Activated T-helper 2 cell treated with anti-CD3 and anti-CD28 coated beads, Interferon-gamma antibody, Interleukin-2, Interleukin-4, amounts not matched to agents 10 μg/mL and 5 μg/mL and 100 μg/mL, durations not matched to agents 14 hours and 24 hours and 36 hours (primary cell): Measurements from ENCODE around the gene ATAD1. TPM values are rescaled to one million over a fixed set of nuclear protein-coding genes. Genes with fewer than 3 reads are reported as not detected.
"Not testable (repeated sequence)": the region's sequence is repeated elsewhere in the genome, so short reads cannot be mapped to it uniquely, and the experiment has no call there.

Experiments used
- DNase-seq: peaks from one replicate; pipeline ENCODE4 v3.0.0; 2021; ENCODE audit warnings: low spot score
- H3K27ac Mint-ChIP-seq: one replicate; pipeline ENCODE4 v1.8.0; 2021; ENCODE audit warnings: mixed read lengths
- H3K27me3 Mint-ChIP-seq: one replicate; pipeline ENCODE4 v1.8.0; 2021; ENCODE audit warnings: low read depth, mixed read lengths
- H3K36me3 Mint-ChIP-seq: one replicate; pipeline ENCODE4 v1.8.0; 2021; ENCODE audit warnings: low read depth, mixed read lengths
- H3K4me1 Mint-ChIP-seq: one replicate; pipeline ENCODE4 v1.8.0; 2021; ENCODE audit warnings: low read depth, mixed read lengths
- H3K4me3 Mint-ChIP-seq: one replicate; pipeline ENCODE4 v1.8.0; 2021; ENCODE audit warnings: low read depth, mild to moderate bottlenecking, moderate library complexity, mixed read lengths
- H3K9me3 Mint-ChIP-seq: one replicate; pipeline ENCODE4 v1.8.0; 2021; ENCODE audit warnings: mixed read lengths
- intact Hi-C: fragments of 100-400 bp; cut with micrococcal nuclease; formaldehyde crosslinking; loops from one replicate; pipeline ENCODE4 v1.15.1; 2023
- total RNA-seq: library from RNA; stranded (reverse); gene quantifications from 2 replicates; pipeline ENCODE4 v1.2.3, GENCODE V29; 2022

ATAD1 gene
- total RNA-seq, 1 donor from 2014 or later, result 50.2 TPM

- Mint-ChIP-seq H3K27me3 (no peaks in the 10 kb centered on the region), H3K4me3 (no peak overlapping the region), H3K4me1 (peaks cover 32% of the 10 kb centered on the region), H3K36me3 (peaks cover 42% of the 10 kb centered on the region), H3K27ac (no peak overlapping the region), H3K9me3 (no peaks in the 10 kb centered on the region)
- intact Hi-C loops, result no loop called here
- no peak for DNase-seq
These were observed 58.5 kb downstream of the ATAD1 start for GRCh38 chr10:87759551-87759950.

- no peaks in the 10 kb centered on the region for H3K9me3 Mint-ChIP-seq
These were observed 60.3 kb downstream of the ATAD1 start for GRCh38 chr10:87757685-87758084.

GRCh38 chr10:87753995-87754866 is 63.8 kb downstream of the ATAD1 start:
- Mint-ChIP-seq H3K4me1 (peaks cover 23% of the 10 kb centered on the region), H3K27me3 (no peaks in the 10 kb centered on the region), H3K9me3 (no peaks in the 10 kb centered on the region), H3K4me3 (no peak overlapping the region), H3K36me3 (peaks cover 38% of the 10 kb centered on the region), H3K27ac (no peak overlapping the region)
- intact Hi-C loops, result loop anchor here (1.0 kb wide), 1 partner anchor 8 kb away; no protein-coding TSS in a partner anchor
- DNase-seq, result no peak

More at GRCh38 chr10:87757685-87758084, 60.3 kb downstream of the ATAD1 start:
- intact Hi-C loops, result no loop called here
- H3K27me3 Mint-ChIP-seq, result no peaks in the 10 kb centered on the region
- DNase-seq, result no peak
- peaks cover 28% of the 10 kb centered on the region for H3K4me1 Mint-ChIP-seq
- no peak overlapping the region for H3K27ac Mint-ChIP-seq
- H3K36me3 Mint-ChIP-seq, result peaks cover 50% of the 10 kb centered on the region
- no peak overlapping the region for H3K4me3 Mint-ChIP-seq

- H3K9me3 Mint-ChIP-seq, result no peaks in the 10 kb centered on the region
- H3K4me1 Mint-ChIP-seq, result peaks cover 21% of the 10 kb centered on the region
- peaks cover 33% of the 10 kb centered on the region for H3K36me3 Mint-ChIP-seq
- no peak for DNase-seq
- intact Hi-C loops, result no loop called here
- no peak overlapping the region for H3K4me3 Mint-ChIP-seq
- no peaks in the 10 kb centered on the region for H3K27me3 Mint-ChIP-seq
- H3K27ac Mint-ChIP-seq, result no peak overlapping the region
These were observed 65.5 kb downstream of the ATAD1 start for GRCh38 chr10:87752566-87752965.

- no peaks in the 10 kb centered on the region for H3K9me3 Mint-ChIP-seq
- peaks cover 21% of the 10 kb centered on the region for H3K4me1 Mint-ChIP-seq
- H3K36me3 Mint-ChIP-seq, result peaks cover 30% of the 10 kb centered on the region
- intact Hi-C loops, result no loop called here
- no peak overlapping the region for H3K4me3 Mint-ChIP-seq
- no peaks in the 10 kb centered on the region for H3K27me3 Mint-ChIP-seq
- no peak overlapping the region for H3K27ac Mint-ChIP-seq
- DNase-seq, result no peak
These were observed 66.8 kb downstream of the ATAD1 start for GRCh38 chr10:87751274-87751673.

GRCh38 chr10:87750817-87751216 is 67.2 kb downstream of the ATAD1 start:
- no peak overlapping the region for H3K27ac Mint-ChIP-seq

GRCh38 chr10:87750001-87750671 is 67.9 kb downstream of the ATAD1 start:
- Mint-ChIP-seq H3K9me3 (no peaks in the 10 kb centered on the region), H3K4me1 (peaks cover 21% of the 10 kb centered on the region), H3K27me3 (no peaks in the 10 kb centered on the region), H3K27ac (no peak overlapping the region), H3K36me3 (peaks cover 22% of the 10 kb centered on the region), H3K4me3 (no peak overlapping the region)
- intact Hi-C loops, result no loop called here
- no peak for DNase-seq

More at GRCh38 chr10:87750817-87751216, 67.2 kb downstream of the ATAD1 start:
- intact Hi-C loops, result no loop called here
- Mint-ChIP-seq H3K4me1 (peaks cover 21% of the 10 kb centered on the region), H3K27me3 (no peaks in the 10 kb centered on the region), H3K9me3 (no peaks in the 10 kb centered on the region), H3K4me3 (no peak overlapping the region), H3K36me3 (peaks cover 25% of the 10 kb centered on the region)
- DNase-seq, result no peak

GRCh38 chr10:87748244-87748643 is 69.8 kb downstream of the ATAD1 start:
- H3K4me3 Mint-ChIP-seq, H3K36me3 Mint-ChIP-seq, DNase-seq, H3K9me3 Mint-ChIP-seq, intact Hi-C loops, H3K27ac Mint-ChIP-seq, H3K27me3 Mint-ChIP-seq: not testable (repeated sequence)
- peaks cover 14% of the 10 kb centered on the region for H3K4me1 Mint-ChIP-seq

- no peaks in the 10 kb centered on the region for H3K27me3 Mint-ChIP-seq
- no peak for DNase-seq
- H3K36me3 Mint-ChIP-seq, result no peaks in the 10 kb centered on the region
- no peaks in the 10 kb centered on the region for H3K9me3 Mint-ChIP-seq
- intact Hi-C loops, result no loop called here
- peaks cover 14% of the 10 kb centered on the region for H3K4me1 Mint-ChIP-seq
- no peak overlapping the region for H3K27ac Mint-ChIP-seq
- H3K4me3 Mint-ChIP-seq, result no peak overlapping the region
These were observed 71.1 kb downstream of the ATAD1 start for GRCh38 chr10:87746911-87747310.

- Mint-ChIP-seq H3K4me1 (no peaks in the 10 kb centered on the region), H3K36me3 (no peaks in the 10 kb centered on the region), H3K27ac (no peak overlapping the region), H3K9me3 (no peaks in the 10 kb centered on the region), H3K4me3 (no peak overlapping the region), H3K27me3 (peaks cover 9% of the 10 kb centered on the region)
- intact Hi-C loops, result no loop called here
- DNase-seq, result no peak
These were observed 73.4 kb downstream of the ATAD1 start for GRCh38 chr10:87744606-87745005.

GRCh38 chr10:87742992-87743610 is 74.9 kb downstream of the ATAD1 start:
- H3K4me1 Mint-ChIP-seq, H3K9me3 Mint-ChIP-seq, H3K4me3 Mint-ChIP-seq, H3K27ac Mint-ChIP-seq, H3K27me3 Mint-ChIP-seq, intact Hi-C loops, DNase-seq, H3K36me3 Mint-ChIP-seq: not testable (repeated sequence)

- H3K36me3 Mint-ChIP-seq, result no peaks in the 10 kb centered on the region
- no peak for DNase-seq
- H3K4me1 Mint-ChIP-seq, result no peaks in the 10 kb centered on the region
- intact Hi-C loops, result no loop called here
- H3K9me3 Mint-ChIP-seq, result no peaks in the 10 kb centered on the region
- peaks cover 19% of the 10 kb centered on the region for H3K27me3 Mint-ChIP-seq
- H3K4me3 Mint-ChIP-seq, result no peak overlapping the region
- H3K27ac Mint-ChIP-seq, result no peak overlapping the region
These were observed 77.8 kb downstream of the ATAD1 start for GRCh38 chr10:87740254-87740655.

GRCh38 chr10:87739703-87740102 is 78.3 kb downstream of the ATAD1 start:
- Mint-ChIP-seq H3K4me3 (no peak overlapping the region), H3K27ac (no peak overlapping the region), H3K9me3 (no peaks in the 10 kb centered on the region), H3K4me1 (no peaks in the 10 kb centered on the region), H3K27me3 (peaks cover 23% of the 10 kb centered on the region), H3K36me3 (no peaks in the 10 kb centered on the region)
- intact Hi-C loops, result no loop called here
- DNase-seq, result no peak
